GM06990 (cell line): ENCODE measurements around the gene PALLD.

Experiments
- DNase-seq: peaks from one replicate; pipeline ENCODE4 v3.0.0-alpha.2; 2011; ENCODE audit not compliant: insufficient read length; ENCODE audit errors: extremely low read depth
- H3K27me3 ChIP-seq: replicated peaks from 2 replicates; pipeline ENCODE4 v1.6.0; 2011; ENCODE audit warnings: low read length; ENCODE audit not compliant: control insufficient read depth, insufficient read depth
- H3K36me3 ChIP-seq: 2 replicates; pipeline ENCODE4 v1.5.1; 2011; ENCODE audit warnings: low read length; ENCODE audit not compliant: control insufficient read depth, insufficient read depth
- H3K4me3 ChIP-seq: replicated peaks from 2 replicates; pipeline ENCODE4 v1.5.1; 2011; ENCODE audit warnings: low read depth, mild to moderate bottlenecking, control low read depth, low read length
- CTCF ChIP-seq: IDR thresholded peaks from 2 replicates; pipeline ENCODE4 v1.5.1; 2011; ENCODE audit warnings: low read length, control low read depth, mild to moderate bottlenecking, inconsistent platforms; ENCODE audit not compliant: insufficient read depth, poor library complexity, severe bottlenecking

Gene PALLD

GRCh38 chr4:168677879-168678278 lies 181.0 kb downstream of the PALLD start:
- TF ChIP-seq CTCF: no peak
- no peak for DNase-seq

DNA sequence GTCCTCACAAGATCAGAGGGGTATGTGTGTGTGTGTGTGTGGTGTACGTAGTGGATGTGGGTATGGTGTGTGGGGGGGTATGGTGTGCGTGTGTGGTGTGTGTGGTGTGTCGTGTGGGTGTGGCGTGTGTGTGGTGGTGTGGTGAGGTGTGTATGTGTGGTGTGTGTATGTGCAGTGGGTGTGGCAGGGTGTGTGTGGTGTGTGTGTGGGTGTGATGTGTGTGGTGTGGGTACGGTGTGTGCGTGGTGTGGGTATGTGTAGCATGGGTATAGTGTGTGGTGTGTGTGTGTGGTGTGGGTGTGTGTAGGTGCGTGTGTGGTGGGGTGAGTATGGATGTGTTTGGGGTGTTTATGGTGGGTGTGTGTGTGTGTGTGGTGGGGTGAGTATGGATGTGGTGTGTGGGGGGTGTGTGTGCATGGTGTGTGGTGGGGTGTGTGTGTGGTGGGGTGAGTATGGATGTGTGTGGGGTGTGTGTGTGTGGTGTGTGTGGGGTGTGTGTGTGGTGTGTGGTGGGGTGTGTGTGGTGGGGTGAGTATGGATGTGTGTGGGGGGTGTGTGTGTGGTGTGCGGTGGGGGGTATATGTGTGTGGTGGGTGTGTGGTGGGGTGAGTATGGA lies 182.0 kb downstream of the PALLD start:
- H3K36me3 ChIP-seq: no peaks in the 10 kb centered on the region
- no peaks in the 10 kb centered on the region for H3K27me3 ChIP-seq
- TF ChIP-seq CTCF: no peak
- no peak for DNase-seq
- H3K4me3 ChIP-seq: no peak overlapping the region

More at GRCh38 chr4:168677879-168678278, 181.0 kb downstream of the PALLD start:
- H3K27me3 ChIP-seq: no peaks in the 10 kb centered on the region
- no peaks in the 10 kb centered on the region for H3K36me3 ChIP-seq
- no peak overlapping the region for H3K4me3 ChIP-seq

DNA sequence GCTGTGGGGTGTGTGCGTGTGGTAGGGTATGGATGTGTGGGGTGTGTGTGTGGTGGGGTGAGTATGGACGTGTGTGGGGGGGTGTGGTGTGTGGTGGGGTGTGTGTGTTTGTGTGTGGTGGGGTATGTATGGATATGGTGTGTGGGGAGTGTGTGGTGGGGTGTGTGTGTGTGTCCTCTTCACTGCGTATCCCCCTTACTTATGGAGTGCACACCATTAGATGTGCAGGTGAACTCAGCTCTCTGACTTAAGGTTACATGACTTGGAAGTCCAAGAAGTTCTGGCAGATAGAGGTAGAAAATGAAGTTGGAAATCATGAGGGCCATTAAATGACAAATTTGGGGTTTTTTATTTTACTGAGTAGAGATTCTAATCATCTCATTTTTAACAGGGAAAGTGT lies 182.5 kb downstream of the PALLD start:
- TF ChIP-seq CTCF: no peak
- Histone ChIP-seq H3K36me3 (no peaks in the 10 kb centered on the region), H3K27me3 (no peaks in the 10 kb centered on the region), H3K4me3 (no peak overlapping the region)
- no peak for DNase-seq

DNA sequence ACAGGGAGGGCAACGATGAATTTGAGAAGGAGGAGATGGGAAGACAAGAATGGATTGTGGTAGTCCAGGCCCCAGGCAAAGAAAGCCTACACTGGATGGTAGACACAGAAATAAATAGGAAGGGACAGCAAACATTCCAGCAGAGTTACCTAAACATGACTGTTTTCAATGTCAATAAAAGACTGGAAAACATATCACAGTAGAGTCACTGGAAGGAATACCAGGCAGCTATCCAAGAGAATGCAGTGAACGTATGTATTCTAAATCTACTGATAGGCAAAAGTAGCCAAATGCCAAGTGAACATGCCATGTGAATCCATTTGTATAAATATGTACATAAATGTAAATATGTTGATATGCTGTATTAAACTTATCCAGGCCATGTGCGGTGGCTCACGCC lies 183.0 kb downstream of the PALLD start:
- H3K36me3 ChIP-seq: no peaks in the 10 kb centered on the region
- no peak for TF ChIP-seq CTCF
- DNase-seq: no peak
- H3K4me3 ChIP-seq: no peak overlapping the region
- H3K27me3 ChIP-seq: no peaks in the 10 kb centered on the region

- no peak for DNase-seq
- Histone ChIP-seq H3K36me3 (no peaks in the 10 kb centered on the region), H3K27me3 (no peaks in the 10 kb centered on the region), H3K4me3 (no peak overlapping the region)
- TF ChIP-seq CTCF: no peak
Observed at GRCh38 chr4:168682898-168683500, 186.1 kb downstream of the PALLD start.
